NCI-H1092 treated with DMSO at 0.1 percent for 48 hours (cell line): ENCODE data around the gene IGSF21.
A peak's percentile ranks its signal among the peaks of the same experiment; 100 is the strongest.

Experiments used
- DNase-seq: peaks from one replicate; lab custom pipeline; 2025; lab: John Stamatoyannopoulos, UW

The IGSF21 gene

GRCh38 chr1:18107369-18108298, at the start of gene IGSF21:
Gene IGSF21 (plus strand): TSS chr1:18107798. CDS start chr1:18108129, 331 bp downstream.
- peak; percentile 49 for DNase-seq

GRCh38 chr1:18058206-18058921, 49.2 kb upstream of the IGSF21 start:
- DNase-seq = peak; percentile 9

GRCh38 chr1:18058981-18059605, 48.5 kb upstream of the IGSF21 start:
- DNase-seq = no peak

- DNase-seq = no peak
Observed at GRCh38 chr1:18060366-18060765, 47.2 kb upstream of the IGSF21 start.

GRCh38 chr1:18062185-18062584, 45.4 kb upstream of the IGSF21 start:
- DNase-seq = no peak

GRCh38 chr1:18064534-18064933, 43.1 kb upstream of the IGSF21 start:
- no peak for DNase-seq

GRCh38 chr1:18066576-18066975, 41.0 kb upstream of the IGSF21 start:
- DNase-seq = no peak

- no peak for DNase-seq
Observed at GRCh38 chr1:18069903-18070302, 37.7 kb upstream of the IGSF21 start.

GRCh38 chr1:18072066-18072465, 35.5 kb upstream of the IGSF21 start:
- DNase-seq = peak; percentile 36

GRCh38 chr1:18073066-18073642, 34.4 kb upstream of the IGSF21 start:
- DNase-seq = no peak

- DNase-seq = peak; percentile 69
Observed at GRCh38 chr1:18077657-18078215, 29.9 kb upstream of the IGSF21 start.

- DNase-seq = no peak
Observed at GRCh38 chr1:18079941-18080735, 27.5 kb upstream of the IGSF21 start.

GRCh38 chr1:18085387-18086074, 22.1 kb upstream of the IGSF21 start:
- DNase-seq = no peak

- DNase-seq = no peak
Observed at GRCh38 chr1:18088077-18088594, 19.5 kb upstream of the IGSF21 start.

GRCh38 chr1:18089488-18089887, 18.1 kb upstream of the IGSF21 start:
- DNase-seq = no peak

- DNase-seq = peak; percentile 12
Observed at GRCh38 chr1:18090636-18091035, 17.0 kb upstream of the IGSF21 start.

GRCh38 chr1:18091660-18092446, 15.7 kb upstream of the IGSF21 start:
- no peak for DNase-seq

- DNase-seq = no peak
Observed at GRCh38 chr1:18093193-18093592, 14.4 kb upstream of the IGSF21 start.

GRCh38 chr1:18093646-18094045, 14.0 kb upstream of the IGSF21 start:
- no peak for DNase-seq
